Cardiac muscle cell (in vitro differentiated cells and primary cell): ENCODE data around the gene TRIM27. TPM values are rescaled to one million over a fixed set of nuclear protein-coding genes. Genes with fewer than 3 reads are reported as not detected.
A peak's percentile ranks its signal among the peaks of the same experiment; 100 is the strongest.
"Not testable (repeated sequence)": the region's sequence is repeated elsewhere in the genome, so short reads cannot be mapped to it uniquely, and the experiment has no call there.

Experiments
- DNase-seq, 2 donors: peaks; one replicate each; pipeline versions ENCODE4 v3.0.0 to v3.0.0-alpha.2; 2010 to 2017; ENCODE audit warnings: low read depth in 1 of 2, low spot score in 1 of 2
- H3K27ac ChIP-seq: fragments of 200-600 bp; sonication (generic); 2 replicates; pipeline ENCODE4 v1.5.1; 2016
- H3K27me3 ChIP-seq: fragments of 200-600 bp; sonication (generic); 2 replicates; pipeline ENCODE4 v1.6.0; 2016; ENCODE audit warnings: control low read depth
- H3K36me3 ChIP-seq: fragments of 200-600 bp; sonication (generic); 2 replicates; pipeline ENCODE4 v1.5.1; 2016; ENCODE audit warnings: control low read depth
- H3K4me1 ChIP-seq: fragments of 200-600 bp; sonication (generic); 2 replicates; pipeline ENCODE4 v1.8.1; 2017; ENCODE audit warnings: low read depth, mild to moderate bottlenecking, mixed run types
- H3K4me3 ChIP-seq: fragments of 200-600 bp; sonication (generic); 2 replicates; pipeline ENCODE4 v1.5.1; 2016; ENCODE audit warnings: mild to moderate bottlenecking
- H3K9me3 ChIP-seq: fragments of 200-600 bp; sonication (generic); 2 replicates; pipeline ENCODE4 v1.5.1; 2017; ENCODE audit warnings: low read depth, mild to moderate bottlenecking, control low read depth
- polyA plus RNA-seq: library from polyadenylated mRNA; unstranded; fragments of >200 nt; fragmentation: Nextera tagmentation; extraction: Ambion mirVana; gene quantifications from 2 replicates; pipeline ENCODE4 v1.2.1, GENCODE V29; 2016
- total RNA-seq: library from RNA; depleted of rRNA; stranded (reverse); fragments of >200 nt; gene quantifications from 2 replicates; pipeline ENCODE4 v1.2.3, GENCODE V29; 2016
- TF ChIP-seq, protein P1 (sequence below): IDR thresholded peaks from 2 replicates; pipeline ENCODE4 v1.5.1; 2012; ENCODE audit warnings: low read depth, mild to moderate bottlenecking, low read length

TRIM27 gene
- total and polyA plus RNA-seq, 2 experiments from 2014 or later: 79.2 to 105 TPM

DNA sequence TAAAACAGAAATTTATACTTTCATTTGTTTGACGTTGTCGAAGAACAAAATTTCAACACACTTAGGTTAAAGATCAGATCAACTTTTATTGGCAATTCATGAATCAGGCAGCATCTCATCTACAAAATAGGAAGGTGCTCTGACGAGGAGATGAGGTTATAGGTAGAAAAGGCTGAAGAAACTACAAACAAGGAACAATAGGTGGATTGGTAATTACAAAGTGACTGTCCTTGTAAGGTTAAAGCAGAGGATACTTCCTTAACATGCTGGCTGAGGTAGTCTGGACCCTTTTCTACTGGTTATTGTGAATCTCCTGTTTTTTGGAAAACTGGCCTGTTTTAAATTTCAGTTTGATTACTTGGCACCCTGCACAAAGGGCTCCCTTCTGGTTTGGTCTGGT lies 32.5 kb upstream of the TRIM27 start:
- Histone ChIP-seq H3K4me3 (no peak overlapping the region), H3K4me1 (no peaks in the 10 kb centered on the region), H3K9me3 (no peaks in the 10 kb centered on the region), H3K27me3 (no peaks in the 10 kb centered on the region), H3K27ac (no peak overlapping the region), H3K36me3 (no peaks in the 10 kb centered on the region)
- no peak for DNase-seq
- TF ChIP-seq, protein P1, sequence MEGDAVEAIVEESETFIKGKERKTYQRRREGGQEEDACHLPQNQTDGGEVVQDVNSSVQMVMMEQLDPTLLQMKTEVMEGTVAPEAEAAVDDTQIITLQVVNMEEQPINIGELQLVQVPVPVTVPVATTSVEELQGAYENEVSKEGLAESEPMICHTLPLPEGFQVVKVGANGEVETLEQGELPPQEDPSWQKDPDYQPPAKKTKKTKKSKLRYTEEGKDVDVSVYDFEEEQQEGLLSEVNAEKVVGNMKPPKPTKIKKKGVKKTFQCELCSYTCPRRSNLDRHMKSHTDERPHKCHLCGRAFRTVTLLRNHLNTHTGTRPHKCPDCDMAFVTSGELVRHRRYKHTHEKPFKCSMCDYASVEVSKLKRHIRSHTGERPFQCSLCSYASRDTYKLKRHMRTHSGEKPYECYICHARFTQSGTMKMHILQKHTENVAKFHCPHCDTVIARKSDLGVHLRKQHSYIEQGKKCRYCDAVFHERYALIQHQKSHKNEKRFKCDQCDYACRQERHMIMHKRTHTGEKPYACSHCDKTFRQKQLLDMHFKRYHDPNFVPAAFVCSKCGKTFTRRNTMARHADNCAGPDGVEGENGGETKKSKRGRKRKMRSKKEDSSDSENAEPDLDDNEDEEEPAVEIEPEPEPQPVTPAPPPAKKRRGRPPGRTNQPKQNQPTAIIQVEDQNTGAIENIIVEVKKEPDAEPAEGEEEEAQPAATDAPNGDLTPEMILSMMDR: no peak

DNA sequence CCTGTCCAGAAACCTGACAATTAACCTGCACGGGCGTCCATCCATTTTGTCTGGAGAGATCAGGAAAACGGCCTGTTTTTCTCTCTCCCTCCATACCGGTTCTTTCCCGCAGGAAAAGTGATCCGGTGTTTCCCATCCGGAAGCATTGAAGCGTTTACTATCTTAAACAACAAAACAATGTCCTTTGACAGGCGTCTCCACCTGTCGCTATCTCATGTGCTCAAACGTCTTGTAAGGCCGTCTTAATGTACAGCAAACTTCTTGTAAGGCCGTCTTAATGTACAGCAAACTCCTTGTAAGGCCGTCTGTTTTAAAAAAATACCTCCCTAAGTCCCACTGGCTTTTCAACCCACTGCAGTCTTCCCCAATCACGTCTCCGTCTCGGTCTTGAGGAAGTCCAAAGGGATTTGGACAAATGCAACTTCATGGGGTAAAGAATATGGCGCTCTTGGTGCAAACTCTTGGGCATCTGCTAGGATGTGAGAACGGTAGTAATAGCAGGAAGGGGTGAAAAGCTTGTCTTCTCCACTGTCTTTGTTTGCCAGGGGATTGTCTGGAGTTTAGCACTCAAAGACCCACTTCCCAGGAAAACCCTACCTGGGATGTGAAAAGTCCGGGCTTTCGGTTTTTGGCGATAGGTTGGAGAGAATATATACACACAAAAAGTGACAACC lies 29.9 kb upstream of the TRIM27 start:
- H3K9me3 ChIP-seq: no peaks in the 10 kb centered on the region
- no peak overlapping the region for H3K27ac ChIP-seq
- H3K36me3 ChIP-seq: no peaks in the 10 kb centered on the region
- H3K27me3 ChIP-seq: no peaks in the 10 kb centered on the region
- no peaks in the 10 kb centered on the region for H3K4me1 ChIP-seq
- TF ChIP-seq, protein P1: no peak
- peak; percentile 6 to 41 for DNase-seq
- peak overlapping the region; percentile 43 for H3K4me3 ChIP-seq

- Histone ChIP-seq H3K27me3 (no peaks in the 10 kb centered on the region), H3K4me1 (no peaks in the 10 kb centered on the region), H3K27ac (no peak overlapping the region), H3K9me3 (no peaks in the 10 kb centered on the region), H3K36me3 (no peaks in the 10 kb centered on the region), H3K4me3 (peak overlapping the region; percentile 43)
- DNase-seq: peak; percentile 21 to 63
- TF ChIP-seq, protein P1: no peak
Measured at GRCh38 chr6:28953039-28953584, 29.3 kb upstream of the TRIM27 start.

- not testable (repeated sequence) for H3K27ac ChIP-seq, H3K4me1 ChIP-seq, H3K27me3 ChIP-seq, H3K4me3 ChIP-seq, DNase-seq, H3K9me3 ChIP-seq, H3K36me3 ChIP-seq
Measured at GRCh38 chr6:28949656-28950195, 25.9 kb upstream of the TRIM27 start.

DNA sequence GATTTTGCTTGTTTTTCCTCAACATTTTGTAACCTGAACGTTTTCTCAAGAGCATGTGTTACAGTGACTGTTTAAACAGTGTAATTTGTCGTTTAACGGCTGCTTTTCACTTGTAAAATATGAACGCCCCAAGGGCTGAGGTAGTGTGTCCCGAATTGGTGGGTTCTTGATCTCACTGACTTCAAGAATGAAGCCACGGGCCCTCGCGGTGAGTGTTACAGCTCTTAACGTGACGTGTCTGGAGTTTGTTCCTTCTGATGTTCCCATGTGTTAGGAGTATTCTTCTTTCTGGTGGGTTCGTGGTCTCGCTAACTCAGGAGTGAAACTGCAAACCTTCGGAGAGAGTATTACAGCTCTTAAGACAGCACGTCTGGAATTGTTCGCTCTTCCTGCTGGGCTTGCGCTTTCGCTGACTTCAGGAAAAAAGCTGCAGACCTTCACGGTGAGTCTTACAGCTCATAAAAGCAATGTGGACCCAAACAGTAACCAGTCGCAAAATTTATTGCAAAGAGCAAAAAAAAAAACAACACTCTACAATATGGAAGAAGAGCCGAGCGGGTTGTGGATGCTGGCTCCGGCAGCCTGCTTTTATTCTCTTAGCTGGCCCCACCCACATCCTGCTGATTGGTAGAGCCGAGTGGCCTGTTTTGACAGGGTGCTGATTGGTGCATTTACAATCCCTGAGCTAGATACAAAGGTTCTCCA lies 25.1 kb upstream of the TRIM27 start:
- H3K9me3 ChIP-seq: no peaks in the 10 kb centered on the region
- TF ChIP-seq, protein P1: no peak
- H3K4me1 ChIP-seq: no peaks in the 10 kb centered on the region
- H3K4me3 ChIP-seq: no peak overlapping the region
- no peaks in the 10 kb centered on the region for H3K27me3 ChIP-seq
- H3K36me3 ChIP-seq: no peaks in the 10 kb centered on the region
- no peak for DNase-seq
- H3K27ac ChIP-seq: no peak overlapping the region

GRCh38 chr6:28947831-28948270 lies 24.1 kb upstream of the TRIM27 start:
- no peaks in the 10 kb centered on the region for H3K27me3 ChIP-seq
- no peak overlapping the region for H3K27ac ChIP-seq
- no peaks in the 10 kb centered on the region for H3K4me1 ChIP-seq
- H3K9me3 ChIP-seq: no peaks in the 10 kb centered on the region
- DNase-seq: no peak
- H3K4me3 ChIP-seq: no peak overlapping the region
- H3K36me3 ChIP-seq: no peaks in the 10 kb centered on the region
- TF ChIP-seq, protein P1: no peak
